SK-N-MC (cell line): ENCODE results near the gene SULT1B1.

Experiments used
- EZH2 ChIP-seq: fragments of 200-600 bp; sonication (generic); IDR thresholded peaks from one replicate; pipeline ENCODE4 v1.6.1; 2017; ENCODE audit warnings: antibody characterized with exemption
- FOXP2 ChIP-seq: optimal IDR thresholded peaks from 2 replicates; pipeline ENCODE3; 2011; ENCODE audit warnings: mild to moderate bottlenecking, moderate library complexity; ENCODE audit not compliant: insufficient read depth; ENCODE audit errors: extremely low read length, control extremely low read depth
- POLR2AphosphoS5 ChIP-seq: IDR thresholded peaks from 2 replicates; pipeline ENCODE4 v1.6.1; 2012; ENCODE audit warnings: mild to moderate bottlenecking, low read depth, low read length, borderline replicate concordance

- TF ChIP-seq EZH2 (no peak), FOXP2 (no peak), POLR2AphosphoS5 (no peak)
Measured at GRCh38 chr4:69742596-69742995, 17.8 kb downstream of the SULT1B1 start.
